ENCODE measurements around the gene ZMIZ1. TPM values are rescaled to one million over a fixed set of nuclear protein-coding genes. Genes with fewer than 3 reads are reported as not detected.

The ZMIZ1 gene
- total RNA-seq, 1 donor = 23.3 TPM

- no peak overlapping the region for H3K4me3 ChIP-seq (ENCODE audit: low read depth, low read length)
- no peak for DNase-seq (ENCODE audit: low read depth)
- TF ChIP-seq, protein P1, sequence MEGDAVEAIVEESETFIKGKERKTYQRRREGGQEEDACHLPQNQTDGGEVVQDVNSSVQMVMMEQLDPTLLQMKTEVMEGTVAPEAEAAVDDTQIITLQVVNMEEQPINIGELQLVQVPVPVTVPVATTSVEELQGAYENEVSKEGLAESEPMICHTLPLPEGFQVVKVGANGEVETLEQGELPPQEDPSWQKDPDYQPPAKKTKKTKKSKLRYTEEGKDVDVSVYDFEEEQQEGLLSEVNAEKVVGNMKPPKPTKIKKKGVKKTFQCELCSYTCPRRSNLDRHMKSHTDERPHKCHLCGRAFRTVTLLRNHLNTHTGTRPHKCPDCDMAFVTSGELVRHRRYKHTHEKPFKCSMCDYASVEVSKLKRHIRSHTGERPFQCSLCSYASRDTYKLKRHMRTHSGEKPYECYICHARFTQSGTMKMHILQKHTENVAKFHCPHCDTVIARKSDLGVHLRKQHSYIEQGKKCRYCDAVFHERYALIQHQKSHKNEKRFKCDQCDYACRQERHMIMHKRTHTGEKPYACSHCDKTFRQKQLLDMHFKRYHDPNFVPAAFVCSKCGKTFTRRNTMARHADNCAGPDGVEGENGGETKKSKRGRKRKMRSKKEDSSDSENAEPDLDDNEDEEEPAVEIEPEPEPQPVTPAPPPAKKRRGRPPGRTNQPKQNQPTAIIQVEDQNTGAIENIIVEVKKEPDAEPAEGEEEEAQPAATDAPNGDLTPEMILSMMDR (IDR thresholded peaks at IDR 0.05; ENCODE audit: insufficient read depth, low read depth, low read length) = no peak
Measured at GRCh38 chr10:79284158-79284871, 215.5 kb downstream of the ZMIZ1 start.

- no peak overlapping the region for H3K4me3 ChIP-seq (ENCODE audit: low read depth, low read length)
- TF ChIP-seq, protein P1 (IDR thresholded peaks at IDR 0.05; ENCODE audit: insufficient read depth, low read depth, low read length) = no peak
- DNase-seq (ENCODE audit: low read depth) = no peak
Measured at GRCh38 chr10:79285315-79286197, 216.8 kb downstream of the ZMIZ1 start.

GRCh38 chr10:79286318-79286951, 217.7 kb downstream of the ZMIZ1 start:
- H3K4me3 ChIP-seq (ENCODE audit: low read depth, low read length) = no peak overlapping the region
- TF ChIP-seq, protein P1 (IDR thresholded peaks at IDR 0.05; ENCODE audit: insufficient read depth, low read depth, low read length) = no peak
- DNase-seq (ENCODE audit: low read depth) = peak; percentile 45

DNA sequence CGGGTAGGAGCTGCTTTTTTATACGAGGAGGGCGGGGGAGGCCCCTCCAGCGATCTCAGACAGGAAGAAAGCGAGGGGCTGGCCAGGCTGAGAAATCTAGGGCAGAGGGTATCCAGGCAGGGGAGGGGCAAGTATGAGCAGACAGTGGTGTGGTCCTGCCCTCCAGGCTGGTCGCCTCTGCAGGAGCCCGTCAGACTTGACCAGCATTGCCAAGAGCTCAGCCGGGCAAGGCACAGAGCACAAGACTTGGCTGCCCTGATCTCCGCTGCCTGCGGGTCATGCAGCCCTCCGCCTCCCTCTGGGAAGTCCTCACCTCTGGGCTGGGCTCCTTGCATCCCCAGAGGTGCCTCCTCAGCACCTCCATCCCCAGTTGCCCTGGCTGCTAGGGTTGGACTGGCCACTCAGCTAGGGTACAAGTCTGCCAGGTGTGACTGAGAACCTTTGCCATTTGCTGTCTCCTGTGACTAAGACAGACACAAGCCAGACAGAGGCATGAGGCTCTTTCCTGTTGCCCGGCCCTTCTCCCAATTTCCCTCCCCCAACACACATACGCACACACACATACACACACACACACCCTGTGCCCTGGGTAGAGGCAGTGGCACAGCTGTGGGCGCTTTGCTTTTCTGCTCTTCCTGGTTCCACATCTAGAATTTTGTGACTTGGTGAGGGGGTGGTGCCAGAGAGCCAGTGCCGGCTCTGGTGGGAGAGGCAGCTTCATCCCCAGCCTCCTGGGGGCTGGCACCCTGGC, 219.4 kb downstream of the ZMIZ1 start:
- H3K4me3 ChIP-seq (ENCODE audit: low read depth, low read length) = no peak overlapping the region
- TF ChIP-seq, protein P1 (IDR thresholded peaks at IDR 0.05; ENCODE audit: insufficient read depth, low read depth, low read length) = no peak
- DNase-seq (ENCODE audit: low read depth) = no peak

GRCh38 chr10:79289801-79290200, 221.0 kb downstream of the ZMIZ1 start:
- H3K4me3 ChIP-seq (ENCODE audit: low read depth, low read length) = no peak overlapping the region
- DNase-seq (ENCODE audit: low read depth) = no peak
- TF ChIP-seq, protein P1 (IDR thresholded peaks at IDR 0.05; ENCODE audit: insufficient read depth, low read depth, low read length) = no peak
